Nephron progenitor cell (in vitro differentiated cells): ENCODE measurements around the gene SLC17A6.

Experiments
- DNase-seq: peaks from one replicate; pipeline ENCODE4 v3.0.0; 2021
- H3K27ac Mint-ChIP-seq: 2 replicates; pipeline ENCODE4 v1.8.0; 2021; ENCODE audit warnings: mild to moderate bottlenecking, moderate library complexity, mixed read lengths
- H3K27me3 Mint-ChIP-seq: 2 replicates; pipeline ENCODE4 v1.8.0; 2021; ENCODE audit warnings: mild to moderate bottlenecking, low read depth, mixed read lengths; ENCODE audit not compliant: poor library complexity
- H3K36me3 Mint-ChIP-seq: 2 replicates; pipeline ENCODE4 v1.8.0; 2021; ENCODE audit warnings: low read depth, mixed read lengths
- H3K4me1 Mint-ChIP-seq: 2 replicates; pipeline ENCODE4 v1.8.0; 2021; ENCODE audit warnings: mixed read lengths
- H3K4me3 Mint-ChIP-seq: 2 replicates; pipeline ENCODE4 v1.8.0; 2021; ENCODE audit warnings: mild to moderate bottlenecking, moderate library complexity, mixed read lengths
- H3K9me3 Mint-ChIP-seq: 2 replicates; pipeline ENCODE4 v1.8.0; 2021; ENCODE audit warnings: mild to moderate bottlenecking, moderate library complexity, mixed read lengths
- TF ChIP-seq, protein P1 (sequence below): fragments of 200-600 bp; sonication (generic); IDR thresholded peaks from 2 replicates; pipeline ENCODE4 v1.5.0; 2021; ENCODE audit warnings: antibody characterized with exemption

SLC17A6 gene

GRCh38 chr11:22336587-22336986, 1.6 kb upstream of the SLC17A6 start:
- Mint-ChIP-seq H3K9me3 (no peaks in the 10 kb centered on the region), H3K27ac (no peak overlapping the region), H3K27me3 (peaks cover 54% of the 10 kb centered on the region), H3K4me3 (no peak overlapping the region), H3K36me3 (no peaks in the 10 kb centered on the region), H3K4me1 (peaks cover 11% of the 10 kb centered on the region)
- TF ChIP-seq, protein P1, sequence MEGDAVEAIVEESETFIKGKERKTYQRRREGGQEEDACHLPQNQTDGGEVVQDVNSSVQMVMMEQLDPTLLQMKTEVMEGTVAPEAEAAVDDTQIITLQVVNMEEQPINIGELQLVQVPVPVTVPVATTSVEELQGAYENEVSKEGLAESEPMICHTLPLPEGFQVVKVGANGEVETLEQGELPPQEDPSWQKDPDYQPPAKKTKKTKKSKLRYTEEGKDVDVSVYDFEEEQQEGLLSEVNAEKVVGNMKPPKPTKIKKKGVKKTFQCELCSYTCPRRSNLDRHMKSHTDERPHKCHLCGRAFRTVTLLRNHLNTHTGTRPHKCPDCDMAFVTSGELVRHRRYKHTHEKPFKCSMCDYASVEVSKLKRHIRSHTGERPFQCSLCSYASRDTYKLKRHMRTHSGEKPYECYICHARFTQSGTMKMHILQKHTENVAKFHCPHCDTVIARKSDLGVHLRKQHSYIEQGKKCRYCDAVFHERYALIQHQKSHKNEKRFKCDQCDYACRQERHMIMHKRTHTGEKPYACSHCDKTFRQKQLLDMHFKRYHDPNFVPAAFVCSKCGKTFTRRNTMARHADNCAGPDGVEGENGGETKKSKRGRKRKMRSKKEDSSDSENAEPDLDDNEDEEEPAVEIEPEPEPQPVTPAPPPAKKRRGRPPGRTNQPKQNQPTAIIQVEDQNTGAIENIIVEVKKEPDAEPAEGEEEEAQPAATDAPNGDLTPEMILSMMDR = no peak
- DNase-seq = no peak

DNA sequence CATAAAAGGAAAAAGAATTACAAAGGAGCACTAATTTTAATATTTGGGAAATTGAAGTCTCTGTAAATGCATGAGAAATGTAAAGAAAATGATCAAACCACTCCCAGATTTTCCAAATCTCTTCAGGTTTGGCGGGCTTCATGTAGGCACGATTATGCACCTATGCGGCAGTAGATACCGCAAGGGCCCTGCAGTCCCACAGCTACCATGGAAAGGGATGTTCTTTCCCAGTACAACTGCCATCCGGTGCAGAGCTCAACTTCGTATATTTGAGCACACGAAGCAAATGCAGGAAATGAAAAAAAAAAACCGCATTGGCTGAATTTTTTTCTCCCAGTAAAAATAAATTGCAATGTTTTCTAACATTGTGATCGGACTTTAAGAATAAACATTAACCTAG, 1.4 kb downstream of the SLC17A6 start:
- H3K4me1 Mint-ChIP-seq = peaks cover 16% of the 10 kb centered on the region
- no peak for DNase-seq
- H3K27ac Mint-ChIP-seq = no peak overlapping the region
- no peaks in the 10 kb centered on the region for H3K36me3 Mint-ChIP-seq
- no peak overlapping the region for H3K4me3 Mint-ChIP-seq
- peaks cover 3% of the 10 kb centered on the region for H3K9me3 Mint-ChIP-seq
- peaks cover 84% of the 10 kb centered on the region for H3K27me3 Mint-ChIP-seq
- TF ChIP-seq, protein P1 = no peak

GRCh38 chr11:22340235-22340634, 2.1 kb downstream of the SLC17A6 start:
- Mint-ChIP-seq H3K4me1 (peaks cover 16% of the 10 kb centered on the region), H3K9me3 (peaks cover 3% of the 10 kb centered on the region), H3K4me3 (peak overlapping the region; percentile 53), H3K36me3 (no peaks in the 10 kb centered on the region), H3K27ac (no peak overlapping the region), H3K27me3 (peaks cover 89% of the 10 kb centered on the region)
- TF ChIP-seq, protein P1 = no peak
- no peak for DNase-seq

- H3K9me3 Mint-ChIP-seq = peaks cover 3% of the 10 kb centered on the region
- DNase-seq = peak; percentile 26
Measured at GRCh38 chr11:22340701-22341587, 2.8 kb downstream of the SLC17A6 start.

DNA sequence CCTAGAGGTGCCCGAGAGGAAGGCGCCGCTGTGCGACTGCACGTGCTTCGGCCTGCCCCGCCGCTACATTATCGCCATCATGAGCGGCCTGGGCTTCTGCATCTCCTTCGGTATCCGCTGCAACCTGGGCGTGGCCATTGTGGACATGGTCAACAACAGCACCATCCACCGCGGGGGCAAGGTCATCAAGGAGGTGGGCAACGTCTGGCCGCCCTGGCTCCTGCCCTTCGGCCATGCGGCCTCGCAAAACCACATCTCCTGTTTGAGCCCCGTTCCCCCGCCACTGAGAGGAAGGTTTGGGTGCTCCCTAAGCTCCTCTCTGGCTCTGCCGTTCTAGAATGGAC, 3.4 kb downstream of the SLC17A6 start:
- no peak overlapping the region for H3K27ac Mint-ChIP-seq
- H3K36me3 Mint-ChIP-seq = no peaks in the 10 kb centered on the region
- H3K4me1 Mint-ChIP-seq = peaks cover 16% of the 10 kb centered on the region
- H3K9me3 Mint-ChIP-seq = peaks cover 3% of the 10 kb centered on the region
- peaks cover 93% of the 10 kb centered on the region for H3K27me3 Mint-ChIP-seq
- no peak overlapping the region for H3K4me3 Mint-ChIP-seq
- no peak for DNase-seq
- TF ChIP-seq, protein P1 = no peak

More at GRCh38 chr11:22340701-22341587, 2.8 kb downstream of the SLC17A6 start:
- Mint-ChIP-seq H3K27ac (no peak overlapping the region), H3K36me3 (no peaks in the 10 kb centered on the region), H3K4me1 (peaks cover 16% of the 10 kb centered on the region), H3K4me3 (peak overlapping the region; percentile 53), H3K27me3 (peaks cover 89% of the 10 kb centered on the region)
- TF ChIP-seq, protein P1 = no peak
